GM18517 (cell line): ENCODE data around the gene MSTO1.
A peak's percentile ranks its signal among the peaks of the same experiment; 100 is the strongest.
"Not testable (repeated sequence)": the region's sequence is repeated elsewhere in the genome, so short reads cannot be mapped to it uniquely, and the experiment has no call there.

Experiments used
- ATAC-seq: cut with Tn5 transposase; IDR thresholded peaks from one replicate; pipeline ENCODE4 v1.9.1; 2021; ENCODE audit warnings: mild to moderate bottlenecking, moderate library complexity; ENCODE audit not compliant: unreplicated experiment

Gene MSTO1

GRCh38 chr1:155609515-155610256, at the start of gene MSTO1:
Gene MSTO1, plus strand, starts transcription at chr1:155610218. Its CDS starts 31 bp downstream, at chr1:155610249.
- peak; percentile 90 for ATAC-seq

- ATAC-seq: peak; percentile 28
Measured at GRCh38 chr1:155561779-155562580, 48.0 kb upstream of the MSTO1 start.

- peak; percentile 69 for ATAC-seq
Measured at GRCh38 chr1:155562581-155563376, 47.2 kb upstream of the MSTO1 start, which contains the start of gene ASH1L. Gene ASH1L, minus strand, starts transcription at chr1:155562803. Its CDS starts 41,284 bp downstream, at chr1:155521519.

- ATAC-seq: not testable (repeated sequence)
Measured at GRCh38 chr1:155563377-155564022, 46.5 kb upstream of the MSTO1 start.

- ATAC-seq: no peak
Measured at GRCh38 chr1:155569988-155570592, 39.9 kb upstream of the MSTO1 start.

GRCh38 chr1:155570593-155570990, 39.4 kb upstream of the MSTO1 start:
- no peak for ATAC-seq

GRCh38 chr1:155574077-155574476, 35.9 kb upstream of the MSTO1 start:
- no peak for ATAC-seq

- ATAC-seq: not testable (repeated sequence)
Measured at GRCh38 chr1:155575608-155576007, 34.4 kb upstream of the MSTO1 start.

GRCh38 chr1:155583846-155584245, 26.2 kb upstream of the MSTO1 start:
- not testable (repeated sequence) for ATAC-seq

- ATAC-seq: not testable (repeated sequence)
Measured at GRCh38 chr1:155589282-155589681, 20.7 kb upstream of the MSTO1 start.

GRCh38 chr1:155590516-155591247, 19.3 kb upstream of the MSTO1 start:
- ATAC-seq: not testable (repeated sequence)

GRCh38 chr1:155591770-155592169, 18.2 kb upstream of the MSTO1 start:
- ATAC-seq: no peak

- ATAC-seq: not testable (repeated sequence)
Measured at GRCh38 chr1:155595877-155596474, 14.0 kb upstream of the MSTO1 start.

- no peak for ATAC-seq
Measured at GRCh38 chr1:155596864-155597263, 13.2 kb upstream of the MSTO1 start.

GRCh38 chr1:155598842-155599331, 11.1 kb upstream of the MSTO1 start:
- ATAC-seq: no peak

- not testable (repeated sequence) for ATAC-seq
Measured at GRCh38 chr1:155599828-155600572, 10.0 kb upstream of the MSTO1 start.

- no peak for ATAC-seq
Measured at GRCh38 chr1:155607708-155608107, 2.3 kb upstream of the MSTO1 start.

- ATAC-seq: no peak
Measured at GRCh38 chr1:155608888-155609225, 1.2 kb upstream of the MSTO1 start.
